HEK293 (cell line): ENCODE data around the gene CABLES2.
A peak's percentile ranks its signal among the peaks of the same experiment; 100 is the strongest.

ENCODE experiments used
- YY1 ChIP-seq: fragments of 450-650 bp; formaldehyde crosslinking; IDR thresholded peaks from 2 replicates; pipeline ENCODE4 v1.5.1; 2018; ENCODE audit warnings: missing biosample characterization, missing genetic modification characterization
- ZNF138 ChIP-seq: fragments of 450-650 bp; formaldehyde crosslinking; IDR thresholded peaks from 2 replicates; pipeline ENCODE4 v1.5.1; 2016; ENCODE audit warnings: missing biosample characterization, missing genetic modification characterization, borderline replicate concordance
- ZNF394 ChIP-seq: fragments of 450-650 bp; formaldehyde crosslinking; IDR thresholded peaks from 2 replicates; pipeline ENCODE4 v1.5.1; 2016; ENCODE audit warnings: missing biosample characterization, missing genetic modification characterization, mild to moderate bottlenecking, moderate library complexity, borderline replicate concordance
- ZNF791 ChIP-seq: fragments of 450-650 bp; formaldehyde crosslinking; IDR thresholded peaks from 2 replicates; pipeline ENCODE4 v1.5.1; 2016; ENCODE audit warnings: missing biosample characterization, missing genetic modification characterization
- ZNF837 ChIP-seq: fragments of 450-650 bp; formaldehyde crosslinking; IDR thresholded peaks from 2 replicates; pipeline ENCODE4 v1.5.1; 2016; ENCODE audit warnings: missing biosample characterization, missing genetic modification characterization
- TF ChIP-seq, protein P1 (sequence below): fragments of 450-650 bp; formaldehyde crosslinking; IDR thresholded peaks from 2 replicates; pipeline ENCODE4 v1.5.1; 2016; ENCODE audit warnings: missing biosample characterization, missing genetic modification characterization
- TF ChIP-seq, protein P2 (sequence below): fragments of 450-650 bp; formaldehyde crosslinking; IDR thresholded peaks from 2 replicates; pipeline ENCODE4 v1.5.1; 2016; ENCODE audit warnings: missing biosample characterization, missing genetic modification characterization
- TF ChIP-seq, protein P3 (sequence below): fragments of 450-650 bp; formaldehyde crosslinking; IDR thresholded peaks from 2 replicates; pipeline ENCODE4 v1.5.1; 2016; ENCODE audit warnings: missing biosample characterization, missing genetic modification characterization
- TF ChIP-seq, protein P4 (sequence below): fragments of 450-650 bp; formaldehyde crosslinking; IDR thresholded peaks from 2 replicates; pipeline ENCODE4 v1.5.1; 2016; ENCODE audit warnings: missing biosample characterization, missing genetic modification characterization
- TF ChIP-seq, protein P5 (sequence below): sonication (generic); formaldehyde crosslinking; IDR thresholded peaks from 2 replicates; pipeline ENCODE4 v1.8.1; 2022; ENCODE audit warnings: mild to moderate bottlenecking, moderate library complexity, missing genetic modification reagents

DNA sequence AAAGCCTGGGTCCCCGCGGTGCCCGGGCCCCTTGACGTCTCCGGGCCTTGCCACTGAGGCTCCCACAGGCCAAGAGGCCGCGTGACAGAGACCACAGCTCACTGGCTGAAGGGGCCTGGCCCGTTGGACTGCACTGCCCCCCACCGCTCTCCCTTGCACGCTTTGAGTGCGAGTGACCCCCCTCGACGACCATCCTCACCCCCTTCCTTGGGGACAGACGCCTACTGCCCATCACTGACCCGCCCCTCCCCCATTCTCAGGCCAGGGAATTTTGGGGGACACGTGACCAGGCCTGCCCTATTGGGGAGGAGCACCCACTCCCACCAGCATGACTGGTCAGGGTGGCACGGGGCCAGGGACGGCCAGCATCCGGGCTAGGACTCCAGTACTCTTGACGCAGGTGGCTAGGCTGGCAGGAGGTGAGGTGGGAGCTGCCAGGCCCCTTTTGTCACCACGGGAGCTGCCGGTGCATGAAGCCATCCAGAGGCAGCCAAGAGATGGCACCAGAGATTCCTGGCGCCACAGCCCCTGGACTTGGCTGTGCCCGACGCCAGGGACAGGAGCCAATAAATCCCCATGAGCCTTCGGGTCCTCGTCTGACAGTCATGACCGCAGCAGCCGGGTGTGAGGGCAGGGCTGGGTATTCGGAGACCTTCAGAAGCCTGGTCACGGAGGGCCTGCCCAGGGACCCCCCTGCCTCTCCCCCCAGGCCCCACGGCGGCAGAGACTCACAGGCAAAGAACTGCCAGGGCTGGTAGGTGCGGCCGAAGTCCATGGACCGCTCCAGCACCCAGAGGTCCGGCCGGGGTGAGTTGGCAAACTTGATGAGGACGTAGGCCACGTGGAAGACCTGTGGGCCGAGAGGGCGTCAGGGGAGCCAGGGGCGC, 54.4 kb downstream of the CABLES2 start:
- TF ChIP-seq, protein P1, sequence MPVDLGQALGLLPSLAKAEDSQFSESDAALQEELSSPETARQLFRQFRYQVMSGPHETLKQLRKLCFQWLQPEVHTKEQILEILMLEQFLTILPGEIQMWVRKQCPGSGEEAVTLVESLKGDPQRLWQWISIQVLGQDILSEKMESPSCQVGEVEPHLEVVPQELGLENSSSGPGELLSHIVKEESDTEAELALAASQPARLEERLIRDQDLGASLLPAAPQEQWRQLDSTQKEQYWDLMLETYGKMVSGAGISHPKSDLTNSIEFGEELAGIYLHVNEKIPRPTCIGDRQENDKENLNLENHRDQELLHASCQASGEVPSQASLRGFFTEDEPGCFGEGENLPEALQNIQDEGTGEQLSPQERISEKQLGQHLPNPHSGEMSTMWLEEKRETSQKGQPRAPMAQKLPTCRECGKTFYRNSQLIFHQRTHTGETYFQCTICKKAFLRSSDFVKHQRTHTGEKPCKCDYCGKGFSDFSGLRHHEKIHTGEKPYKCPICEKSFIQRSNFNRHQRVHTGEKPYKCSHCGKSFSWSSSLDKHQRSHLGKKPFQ (tag by site-specific recombination), result no peak
- TF ChIP-seq, protein P2, sequence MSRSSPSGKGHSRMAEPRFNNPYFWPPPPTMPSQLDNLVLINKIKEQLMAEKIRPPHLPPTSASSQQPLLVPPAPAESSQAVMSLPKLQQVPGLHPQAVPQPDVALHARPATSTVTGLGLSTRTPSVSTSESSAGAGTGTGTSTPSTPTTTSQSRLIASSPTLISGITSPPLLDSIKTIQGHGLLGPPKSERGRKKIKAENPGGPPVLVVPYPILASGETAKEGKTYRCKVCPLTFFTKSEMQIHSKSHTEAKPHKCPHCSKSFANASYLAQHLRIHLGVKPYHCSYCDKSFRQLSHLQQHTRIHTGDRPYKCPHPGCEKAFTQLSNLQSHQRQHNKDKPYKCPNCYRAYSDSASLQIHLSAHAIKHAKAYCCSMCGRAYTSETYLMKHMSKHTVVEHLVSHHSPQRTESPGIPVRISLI (tag by site-specific recombination), result no peak
- TF ChIP-seq ZNF791 (tag by site-specific recombination) (no peak), ZNF138 (tag by site-specific recombination) (no peak), YY1 (tag by site-specific recombination) (no peak), ZNF837 (tag by site-specific recombination) (no peak), ZNF394 (no peak)
- TF ChIP-seq, protein P3, sequence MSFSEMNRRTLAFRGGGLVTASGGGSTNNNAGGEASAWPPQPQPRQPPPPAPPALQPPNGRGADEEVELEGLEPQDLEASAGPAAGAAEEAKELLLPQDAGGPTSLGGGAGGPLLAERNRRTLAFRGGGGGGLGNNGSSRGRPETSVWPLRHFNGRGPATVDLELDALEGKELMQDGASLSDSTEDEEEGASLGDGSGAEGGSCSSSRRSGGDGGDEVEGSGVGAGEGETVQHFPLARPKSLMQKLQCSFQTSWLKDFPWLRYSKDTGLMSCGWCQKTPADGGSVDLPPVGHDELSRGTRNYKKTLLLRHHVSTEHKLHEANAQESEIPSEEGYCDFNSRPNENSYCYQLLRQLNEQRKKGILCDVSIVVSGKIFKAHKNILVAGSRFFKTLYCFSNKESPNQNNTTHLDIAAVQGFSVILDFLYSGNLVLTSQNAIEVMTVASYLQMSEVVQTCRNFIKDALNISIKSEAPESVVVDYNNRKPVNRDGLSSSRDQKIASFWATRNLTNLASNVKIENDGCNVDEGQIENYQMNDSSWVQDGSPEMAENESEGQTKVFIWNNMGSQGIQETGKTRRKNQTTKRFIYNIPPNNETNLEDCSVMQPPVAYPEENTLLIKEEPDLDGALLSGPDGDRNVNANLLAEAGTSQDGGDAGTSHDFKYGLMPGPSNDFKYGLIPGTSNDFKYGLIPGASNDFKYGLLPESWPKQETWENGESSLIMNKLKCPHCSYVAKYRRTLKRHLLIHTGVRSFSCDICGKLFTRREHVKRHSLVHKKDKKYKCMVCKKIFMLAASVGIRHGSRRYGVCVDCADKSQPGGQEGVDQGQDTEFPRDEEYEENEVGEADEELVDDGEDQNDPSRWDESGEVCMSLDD (tag by site-specific recombination), result peak; percentile 57; the same call in 1 of the 2 replicates
- TF ChIP-seq, protein P4, sequence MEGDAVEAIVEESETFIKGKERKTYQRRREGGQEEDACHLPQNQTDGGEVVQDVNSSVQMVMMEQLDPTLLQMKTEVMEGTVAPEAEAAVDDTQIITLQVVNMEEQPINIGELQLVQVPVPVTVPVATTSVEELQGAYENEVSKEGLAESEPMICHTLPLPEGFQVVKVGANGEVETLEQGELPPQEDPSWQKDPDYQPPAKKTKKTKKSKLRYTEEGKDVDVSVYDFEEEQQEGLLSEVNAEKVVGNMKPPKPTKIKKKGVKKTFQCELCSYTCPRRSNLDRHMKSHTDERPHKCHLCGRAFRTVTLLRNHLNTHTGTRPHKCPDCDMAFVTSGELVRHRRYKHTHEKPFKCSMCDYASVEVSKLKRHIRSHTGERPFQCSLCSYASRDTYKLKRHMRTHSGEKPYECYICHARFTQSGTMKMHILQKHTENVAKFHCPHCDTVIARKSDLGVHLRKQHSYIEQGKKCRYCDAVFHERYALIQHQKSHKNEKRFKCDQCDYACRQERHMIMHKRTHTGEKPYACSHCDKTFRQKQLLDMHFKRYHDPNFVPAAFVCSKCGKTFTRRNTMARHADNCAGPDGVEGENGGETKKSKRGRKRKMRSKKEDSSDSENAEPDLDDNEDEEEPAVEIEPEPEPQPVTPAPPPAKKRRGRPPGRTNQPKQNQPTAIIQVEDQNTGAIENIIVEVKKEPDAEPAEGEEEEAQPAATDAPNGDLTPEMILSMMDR, result no peak
- TF ChIP-seq, protein P5, sequence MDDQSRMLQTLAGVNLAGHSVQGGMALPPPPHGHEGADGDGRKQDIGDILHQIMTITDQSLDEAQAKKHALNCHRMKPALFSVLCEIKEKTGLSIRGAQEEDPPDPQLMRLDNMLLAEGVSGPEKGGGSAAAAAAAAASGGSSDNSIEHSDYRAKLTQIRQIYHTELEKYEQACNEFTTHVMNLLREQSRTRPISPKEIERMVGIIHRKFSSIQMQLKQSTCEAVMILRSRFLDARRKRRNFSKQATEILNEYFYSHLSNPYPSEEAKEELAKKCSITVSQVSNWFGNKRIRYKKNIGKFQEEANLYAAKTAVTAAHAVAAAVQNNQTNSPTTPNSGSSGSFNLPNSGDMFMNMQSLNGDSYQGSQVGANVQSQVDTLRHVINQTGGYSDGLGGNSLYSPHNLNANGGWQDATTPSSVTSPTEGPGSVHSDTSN (CRISPR knock-in tag), result no peak
